ENCODE measurements around the gene RFPL2.
"Not testable (repeated sequence)": the region's sequence is repeated elsewhere in the genome, so short reads cannot be mapped to it uniquely, and the experiment has no call there.

The RFPL2 gene

DNA sequence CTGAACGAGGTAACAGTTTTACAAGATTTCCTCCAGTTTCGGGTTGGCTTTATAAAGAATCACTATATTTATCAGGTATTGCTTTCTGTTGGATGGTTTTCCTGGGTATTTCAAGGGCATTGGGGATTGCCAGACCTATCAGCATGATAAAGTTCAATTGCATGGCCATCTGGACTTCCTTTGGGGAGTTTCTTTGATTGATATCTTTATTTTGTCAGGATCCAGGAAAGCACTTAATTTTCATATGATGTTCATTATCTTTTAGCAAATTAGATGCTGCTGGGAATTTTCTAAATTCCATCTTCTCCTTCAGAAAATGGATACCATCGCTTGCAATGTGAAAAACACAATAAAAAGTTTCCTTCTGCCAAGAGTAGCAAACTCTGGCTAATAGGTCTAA, 21.2 kb downstream of the RFPL2 start:
- no peak for DNase-seq (ENCODE audit: low read depth, low spot score)
- Histone ChIP-seq H3K9me3 (ENCODE audit: low read depth, low read length) (no peaks in the 10 kb centered on the region), H3K9ac (ENCODE audit: insufficient read length) (no peak overlapping the region), H3K27ac (no peak overlapping the region), H3K36me3 (ENCODE audit: insufficient read depth, low read length) (no peaks in the 10 kb centered on the region), H3K4me3 (no peak overlapping the region)
- TF ChIP-seq POLR2AphosphoS5 (IDR thresholded peaks at IDR 0.05; ENCODE audit: borderline replicate concordance, low read depth, low read length) = no peak
- TF ChIP-seq FOXP2 (optimal IDR thresholded peaks at IDR 0.05; ENCODE audit: control extremely low read depth, extremely low read length, insufficient read depth) = no peak
- no peak for TF ChIP-seq EZH2 (IDR thresholded peaks at IDR 0.05)

DNA sequence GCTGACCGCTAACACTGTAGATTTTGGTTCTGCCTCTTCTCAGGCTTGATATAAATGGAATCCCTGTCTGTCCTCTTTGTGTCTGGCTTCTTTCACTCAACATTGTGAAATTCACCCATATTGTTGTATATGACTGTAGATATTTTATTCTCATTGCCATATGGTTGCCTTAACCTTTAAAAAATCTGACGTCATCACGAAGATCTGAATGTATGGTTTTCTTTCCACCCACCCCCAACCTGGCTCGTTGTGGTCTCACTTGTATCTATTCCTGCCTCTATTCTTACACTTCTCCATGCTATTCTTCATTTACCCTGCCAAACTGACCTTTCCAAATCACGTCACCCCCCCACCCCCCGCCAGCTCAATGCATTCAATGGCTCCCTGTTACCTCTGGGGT, 23.8 kb downstream of the RFPL2 start:
- TF ChIP-seq EZH2 (IDR thresholded peaks at IDR 0.05) (no peak), FOXP2 (optimal IDR thresholded peaks at IDR 0.05; ENCODE audit: control extremely low read depth, extremely low read length, insufficient read depth) (no peak), POLR2AphosphoS5 (IDR thresholded peaks at IDR 0.05; ENCODE audit: borderline replicate concordance, low read depth, low read length) (no peak)
- no peaks in the 10 kb centered on the region for H3K36me3 ChIP-seq (ENCODE audit: insufficient read depth, low read length)
- no peaks in the 10 kb centered on the region for H3K9me3 ChIP-seq (ENCODE audit: low read depth, low read length)
- no peak overlapping the region for H3K9ac ChIP-seq (ENCODE audit: insufficient read length)
- no peak overlapping the region for H3K4me3 ChIP-seq
- DNase-seq (ENCODE audit: low read depth, low spot score) = no peak
- H3K27ac ChIP-seq = no peak overlapping the region

DNA sequence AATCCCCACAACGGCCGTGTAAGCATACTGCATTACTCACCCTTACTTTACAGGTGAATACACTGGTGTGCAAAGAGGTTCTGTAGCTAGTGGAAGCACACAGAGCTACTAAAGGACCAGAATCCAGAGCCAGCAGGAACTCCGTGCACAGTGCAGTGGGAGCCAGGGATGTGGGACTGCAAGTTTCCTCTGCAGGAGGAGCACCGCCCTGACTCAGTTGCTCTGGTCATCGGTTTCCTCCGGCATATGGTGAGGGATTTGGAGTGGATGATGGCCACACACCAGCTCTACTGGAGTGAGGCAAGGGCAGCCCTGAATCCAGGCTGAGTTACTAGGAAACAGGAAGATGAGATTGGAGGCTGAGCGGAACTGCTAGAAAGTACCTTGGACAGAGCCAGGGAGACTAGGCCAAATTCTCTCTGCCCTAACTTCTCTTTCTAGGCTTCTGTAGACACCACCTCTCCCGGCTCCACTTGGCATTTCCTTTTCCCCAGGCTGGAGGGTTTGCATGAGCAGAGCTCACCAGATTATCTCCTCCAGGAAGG, 27.6 kb downstream of the RFPL2 start:
- Histone ChIP-seq H3K4me3 (no peak overlapping the region), H3K9ac (ENCODE audit: insufficient read length) (no peak overlapping the region), H3K27ac (no peak overlapping the region), H3K9me3 (ENCODE audit: low read depth, low read length) (no peaks in the 10 kb centered on the region), H3K36me3 (ENCODE audit: insufficient read depth, low read length) (no peaks in the 10 kb centered on the region)
- no peak for DNase-seq (ENCODE audit: low read depth, low spot score)
- no peak for TF ChIP-seq EZH2 (IDR thresholded peaks at IDR 0.05)
- no peak for TF ChIP-seq FOXP2 (optimal IDR thresholded peaks at IDR 0.05; ENCODE audit: control extremely low read depth, extremely low read length, insufficient read depth)
- TF ChIP-seq POLR2AphosphoS5 (IDR thresholded peaks at IDR 0.05; ENCODE audit: borderline replicate concordance, low read depth, low read length) = no peak

DNA sequence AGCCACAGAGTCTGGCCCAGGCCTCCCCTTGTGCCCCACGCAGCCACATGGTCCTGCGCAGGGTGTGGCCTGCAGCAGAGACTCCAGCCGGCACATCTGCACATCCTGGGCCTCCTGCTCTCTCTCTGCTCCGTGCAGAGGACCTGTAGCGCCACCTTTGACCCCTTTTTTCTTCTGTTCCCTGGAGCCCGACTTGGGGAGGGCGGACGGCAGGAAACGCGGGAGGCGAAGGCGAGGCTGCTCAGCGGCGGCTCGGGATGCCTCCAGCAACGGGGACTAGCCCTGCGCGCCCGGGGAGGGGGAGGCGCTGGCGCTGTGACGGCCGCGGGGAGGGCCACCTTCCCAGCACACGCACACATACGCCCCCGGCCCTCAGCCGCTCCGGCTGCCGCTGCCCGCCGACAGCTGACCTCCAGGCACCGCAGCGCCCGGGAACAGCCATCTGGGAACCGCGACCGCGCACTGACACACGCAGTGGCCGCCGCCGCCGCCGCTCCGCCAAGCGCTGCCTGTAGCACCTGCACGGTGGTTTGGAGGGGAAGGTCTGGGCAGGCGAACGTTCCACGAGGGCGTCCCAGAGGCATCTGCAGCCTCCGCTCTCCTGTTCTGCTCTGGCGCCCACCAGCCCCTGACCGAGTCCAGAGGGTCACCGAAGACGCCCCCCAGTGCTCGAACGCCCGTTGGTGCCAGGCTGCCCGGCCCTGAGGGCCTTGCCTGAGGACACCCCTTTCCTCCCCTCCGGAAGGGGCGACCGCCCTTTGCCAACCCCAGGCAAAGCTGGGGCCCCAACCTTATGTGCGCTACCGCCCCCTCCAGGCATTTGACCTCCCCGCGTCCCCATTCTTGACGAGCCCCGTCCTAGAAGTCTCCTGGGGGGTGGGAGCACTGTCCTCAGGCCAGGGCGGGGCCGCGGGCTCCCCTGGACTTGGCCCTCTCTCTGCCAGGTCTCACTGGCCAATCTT, 28.9 kb downstream of the RFPL2 start:
- Histone ChIP-seq H3K4me3 (no peak overlapping the region), H3K27ac (no peak overlapping the region)
- DNase-seq (ENCODE audit: low read depth, low spot score) = no peak

DNA sequence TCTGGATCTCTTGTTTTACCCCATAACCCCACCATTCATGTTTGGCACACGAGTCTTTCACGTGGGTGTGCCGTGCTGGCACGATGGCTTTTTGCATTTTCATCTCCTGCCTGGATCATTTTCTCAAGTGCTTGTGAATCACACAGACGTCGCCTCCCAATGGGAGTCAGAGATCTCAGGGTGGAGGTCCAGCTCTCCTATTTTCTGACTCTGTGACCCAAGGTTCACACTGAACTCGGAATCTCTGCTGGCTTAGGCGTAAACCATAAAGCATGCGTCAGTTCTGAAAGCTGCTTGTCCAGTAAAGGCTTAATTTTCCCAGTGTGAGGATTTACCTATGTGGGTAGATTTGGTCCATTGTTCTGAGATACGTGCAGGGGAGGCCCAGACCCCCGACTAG, 29.8 kb downstream of the RFPL2 start:
- no peaks in the 10 kb centered on the region for H3K9me3 ChIP-seq (ENCODE audit: low read depth, low read length)
- no peaks in the 10 kb centered on the region for H3K36me3 ChIP-seq (ENCODE audit: insufficient read depth, low read length)
- H3K9ac ChIP-seq (ENCODE audit: insufficient read length) = no peak overlapping the region
- no peak overlapping the region for H3K4me3 ChIP-seq
- TF ChIP-seq FOXP2 (optimal IDR thresholded peaks at IDR 0.05; ENCODE audit: control extremely low read depth, extremely low read length, insufficient read depth) (no peak), EZH2 (IDR thresholded peaks at IDR 0.05) (no peak), POLR2AphosphoS5 (IDR thresholded peaks at IDR 0.05; ENCODE audit: borderline replicate concordance, low read depth, low read length) (no peak)
- no peak for DNase-seq (ENCODE audit: low read depth, low spot score)
- no peak overlapping the region for H3K27ac ChIP-seq

More for the DNA sequence above, 28.9 kb downstream of the RFPL2 start:
- Histone ChIP-seq H3K9ac (ENCODE audit: insufficient read length) (no peak overlapping the region), H3K36me3 (ENCODE audit: insufficient read depth, low read length) (no peaks in the 10 kb centered on the region), H3K9me3 (ENCODE audit: low read depth, low read length) (no peaks in the 10 kb centered on the region)
- TF ChIP-seq FOXP2 (optimal IDR thresholded peaks at IDR 0.05; ENCODE audit: control extremely low read depth, extremely low read length, insufficient read depth) (no peak), EZH2 (IDR thresholded peaks at IDR 0.05) (no peak), POLR2AphosphoS5 (IDR thresholded peaks at IDR 0.05; ENCODE audit: borderline replicate concordance, low read depth, low read length) (no peak)

DNA sequence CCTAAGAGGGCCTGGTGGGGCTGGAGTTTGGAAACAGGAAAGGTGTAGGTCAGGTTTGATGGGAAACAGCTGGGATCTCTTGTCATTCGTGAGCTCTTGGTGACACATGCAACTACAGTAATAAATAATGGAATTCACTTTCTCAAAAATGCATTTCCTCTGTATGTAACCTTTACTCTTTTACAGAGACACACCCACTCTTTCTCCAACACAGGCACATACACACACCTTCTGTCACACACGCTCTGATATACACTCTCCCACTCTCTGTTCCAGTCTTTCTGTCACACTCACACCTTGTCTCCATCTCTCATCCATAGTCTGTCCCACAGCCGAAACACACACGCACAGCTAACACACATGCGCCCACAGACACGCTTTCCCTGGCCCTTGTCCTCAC, 39.2 kb downstream of the RFPL2 start:
- TF ChIP-seq FOXP2 (optimal IDR thresholded peaks at IDR 0.05; ENCODE audit: control extremely low read depth, extremely low read length, insufficient read depth) (no peak), EZH2 (IDR thresholded peaks at IDR 0.05) (no peak), POLR2AphosphoS5 (IDR thresholded peaks at IDR 0.05; ENCODE audit: borderline replicate concordance, low read depth, low read length) (no peak)
- no peak for DNase-seq (ENCODE audit: low read depth, low spot score)

DNA sequence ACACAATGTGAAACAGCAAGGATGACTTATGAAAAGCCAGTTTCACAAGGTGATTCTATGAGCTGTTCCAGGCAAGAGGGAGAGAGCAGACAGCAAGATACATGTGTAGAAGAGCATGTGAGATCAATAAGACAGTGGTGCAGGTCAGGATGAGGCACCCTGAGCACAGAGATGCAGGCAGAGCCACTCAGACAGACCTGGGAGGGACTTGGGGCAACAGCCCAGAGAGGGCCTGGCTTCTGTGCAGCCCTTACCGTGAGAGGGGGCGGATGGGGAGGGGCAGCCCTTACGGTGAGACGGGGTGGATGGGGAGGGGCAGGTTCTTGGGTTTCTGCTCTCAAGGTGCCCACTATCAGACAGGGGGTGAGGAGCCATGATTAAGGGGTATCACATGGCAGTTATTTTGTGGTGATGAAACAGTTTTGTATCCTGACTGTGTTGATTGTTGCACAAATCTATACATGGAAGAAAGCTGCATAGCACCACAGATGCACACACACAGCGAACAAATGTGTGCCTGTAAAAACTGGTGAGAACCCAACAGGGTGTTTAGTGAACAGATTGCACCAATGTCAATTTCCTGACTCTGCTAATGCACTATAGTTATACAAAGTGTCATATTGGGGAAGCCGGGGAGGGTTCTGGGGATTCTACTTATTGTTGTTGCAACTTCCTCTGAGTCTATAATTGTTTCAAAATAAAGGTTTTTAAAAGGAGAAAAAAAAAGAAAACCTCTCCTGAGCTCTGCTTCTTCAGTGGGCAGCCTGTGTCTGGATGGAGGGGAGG, 40.6 kb downstream of the RFPL2 start:
- H3K36me3 ChIP-seq (ENCODE audit: insufficient read depth, low read length) = no peaks in the 10 kb centered on the region
- TF ChIP-seq POLR2AphosphoS5 (IDR thresholded peaks at IDR 0.05; ENCODE audit: borderline replicate concordance, low read depth, low read length) (no peak), EZH2 (IDR thresholded peaks at IDR 0.05) (no peak), FOXP2 (optimal IDR thresholded peaks at IDR 0.05; ENCODE audit: control extremely low read depth, extremely low read length, insufficient read depth) (no peak)
- H3K9ac ChIP-seq (ENCODE audit: insufficient read length) = no peak overlapping the region
- no peak overlapping the region for H3K27ac ChIP-seq
- no peak for DNase-seq (ENCODE audit: low read depth, low spot score)
- H3K9me3 ChIP-seq (ENCODE audit: low read depth, low read length) = no peaks in the 10 kb centered on the region
- H3K4me3 ChIP-seq = no peak overlapping the region

More for the DNA sequence above, 39.2 kb downstream of the RFPL2 start:
- Histone ChIP-seq H3K9me3 (ENCODE audit: low read depth, low read length) (no peaks in the 10 kb centered on the region), H3K4me3 (no peak overlapping the region), H3K27ac (no peak overlapping the region), H3K36me3 (ENCODE audit: insufficient read depth, low read length) (no peaks in the 10 kb centered on the region), H3K9ac (ENCODE audit: insufficient read length) (no peak overlapping the region)

DNA sequence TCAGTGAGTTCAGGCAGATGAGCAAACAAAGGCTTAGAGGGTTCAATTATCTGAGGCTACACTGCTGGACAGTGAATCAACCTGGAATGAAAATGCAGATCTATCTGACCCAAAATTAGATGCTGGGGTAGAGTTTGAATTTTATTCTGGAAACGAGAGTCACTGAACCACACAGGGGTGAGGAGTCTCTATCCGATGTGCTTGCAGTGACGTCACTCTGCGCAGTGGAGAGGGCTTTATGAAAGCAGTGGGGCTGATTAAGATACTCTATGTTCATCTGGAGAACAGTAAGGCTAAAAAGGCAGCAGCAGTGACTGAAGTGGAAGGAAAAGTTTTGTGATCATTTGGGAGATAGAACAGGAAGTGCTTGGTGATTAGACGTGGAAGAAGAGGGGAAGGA, 44.5 kb downstream of the RFPL2 start:
- H3K4me3 ChIP-seq; H3K9me3 ChIP-seq (ENCODE audit: low read depth, low read length); H3K9ac ChIP-seq (ENCODE audit: insufficient read length); DNase-seq (ENCODE audit: low read depth, low spot score); H3K27ac ChIP-seq; H3K36me3 ChIP-seq (ENCODE audit: insufficient read depth, low read length): not testable (repeated sequence)
